ENCODE data around the gene RFXAP. TPM values are rescaled to one million over a fixed set of nuclear protein-coding genes. Genes with fewer than 3 reads are reported as not detected.

The RFXAP gene
- total RNA-seq, 1 donor from 2014 or later, result 5.4 TPM

- Histone ChIP-seq H3K9me3 (no peaks in the 10 kb centered on the region), H3K36me3 (no peaks in the 10 kb centered on the region), H3K4me3 (no peak overlapping the region), H3K27me3 (ENCODE audit: low read depth) (no peaks in the 10 kb centered on the region), H3K4me1 (no peaks in the 10 kb centered on the region), H3K27ac (no peak overlapping the region)
- no peak for TF ChIP-seq CTCF (IDR thresholded peaks at IDR 0.05)
- DNase-seq (no peak), ATAC-seq (no peak)
- intact Hi-C loops (cut with DNase I), result no loop called here
These were observed 38.2 kb downstream of the RFXAP start for GRCh38 chr13:36857253-36857652.

- Histone ChIP-seq H3K4me3 (no peak overlapping the region), H3K4me1 (no peaks in the 10 kb centered on the region), H3K27ac (no peak overlapping the region), H3K27me3 (ENCODE audit: low read depth) (no peaks in the 10 kb centered on the region), H3K9me3 (no peaks in the 10 kb centered on the region), H3K36me3 (no peaks in the 10 kb centered on the region)
- intact Hi-C loops (cut with DNase I), result no loop called here
- TF ChIP-seq CTCF (IDR thresholded peaks at IDR 0.05), result peak; percentile 44
- ATAC-seq (peak in 1 of 2 donors; percentile 68), DNase-seq (no peak)
These were observed 39.3 kb downstream of the RFXAP start for GRCh38 chr13:36858290-36858689.

- H3K27ac ChIP-seq, result no peak overlapping the region
- ATAC-seq (no peak), DNase-seq (no peak)
- H3K4me3 ChIP-seq, result no peak overlapping the region
- no peaks in the 10 kb centered on the region for H3K36me3 ChIP-seq
- no peaks in the 10 kb centered on the region for H3K27me3 ChIP-seq (ENCODE audit: low read depth)
- no peaks in the 10 kb centered on the region for H3K9me3 ChIP-seq
- intact Hi-C loops (cut with DNase I), result no loop called here
- no peaks in the 10 kb centered on the region for H3K4me1 ChIP-seq
- TF ChIP-seq CTCF (IDR thresholded peaks at IDR 0.05), result no peak
These were observed 40.2 kb downstream of the RFXAP start for GRCh38 chr13:36859259-36859658.

GRCh38 chr13:36862002-36862685 lies 43.1 kb downstream of the RFXAP start:
- H3K27ac ChIP-seq, result no peak overlapping the region
- no peak for TF ChIP-seq CTCF (IDR thresholded peaks at IDR 0.05)
- peaks cover 12% of the 10 kb centered on the region for H3K36me3 ChIP-seq
- intact Hi-C loops (cut with DNase I), result no loop called here
- H3K27me3 ChIP-seq (ENCODE audit: low read depth), result no peaks in the 10 kb centered on the region
- DNase-seq (no peak), ATAC-seq (no peak)
- no peak overlapping the region for H3K4me3 ChIP-seq
- H3K4me1 ChIP-seq, result no peaks in the 10 kb centered on the region
- H3K9me3 ChIP-seq, result no peaks in the 10 kb centered on the region

GRCh38 chr13:36862722-36863121 lies 43.7 kb downstream of the RFXAP start:
- H3K27me3 ChIP-seq (ENCODE audit: low read depth), result no peaks in the 10 kb centered on the region
- peaks cover 12% of the 10 kb centered on the region for H3K36me3 ChIP-seq
- intact Hi-C loops (cut with DNase I), result no loop called here

More at GRCh38 chr13:36862722-36863121, 43.7 kb downstream of the RFXAP start:
- no peak for DNase-seq
- Histone ChIP-seq H3K27ac (no peak overlapping the region), H3K9me3 (no peaks in the 10 kb centered on the region), H3K4me1 (no peaks in the 10 kb centered on the region), H3K4me3 (no peak overlapping the region)
- no peak for ATAC-seq
- TF ChIP-seq CTCF (IDR thresholded peaks at IDR 0.05), result no peak

Measured in lower lobe of right lung (tissue), 2 donors.